Measurements from ENCODE around the gene SPSB2.

- TF ChIP-seq CTCF (IDR thresholded peaks at IDR 0.05): no peak
- TF ChIP-seq POLR2AphosphoS5 (IDR thresholded peaks at IDR 0.05; ENCODE audit: low read depth, low read length): no peak
- TF ChIP-seq REST (IDR thresholded peaks at IDR 0.05; ENCODE audit: insufficient read depth in 1 of 2, low read depth in 2 of 2, low read length in 1 of 2): no peak
Measured at GRCh38 chr12:6832125-6832524, 41.0 kb downstream of the SPSB2 start.

Measured in Panc1 (cell line).